ENCODE measurements around the gene FOXB2.

DNA sequence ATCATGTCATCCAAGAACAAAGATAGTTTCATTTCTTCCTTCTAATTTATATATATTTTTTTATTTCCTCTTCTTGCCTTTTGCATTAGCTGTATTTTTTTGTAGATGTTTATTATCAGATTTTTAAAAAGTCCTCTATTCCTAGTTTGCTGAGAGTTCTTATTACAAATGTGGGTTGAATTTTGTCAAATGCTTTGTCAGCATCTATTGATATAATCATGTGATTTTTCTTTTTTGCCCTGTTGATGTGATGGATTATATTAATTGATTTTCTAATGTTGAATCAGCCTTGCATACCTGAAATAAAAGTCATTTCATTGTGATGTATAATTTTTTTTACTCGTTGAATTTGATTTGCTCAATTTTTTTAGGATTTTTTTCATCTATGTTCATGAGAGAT, 46.9 kb downstream of the FOXB2 start:
- TF ChIP-seq, protein P1, sequence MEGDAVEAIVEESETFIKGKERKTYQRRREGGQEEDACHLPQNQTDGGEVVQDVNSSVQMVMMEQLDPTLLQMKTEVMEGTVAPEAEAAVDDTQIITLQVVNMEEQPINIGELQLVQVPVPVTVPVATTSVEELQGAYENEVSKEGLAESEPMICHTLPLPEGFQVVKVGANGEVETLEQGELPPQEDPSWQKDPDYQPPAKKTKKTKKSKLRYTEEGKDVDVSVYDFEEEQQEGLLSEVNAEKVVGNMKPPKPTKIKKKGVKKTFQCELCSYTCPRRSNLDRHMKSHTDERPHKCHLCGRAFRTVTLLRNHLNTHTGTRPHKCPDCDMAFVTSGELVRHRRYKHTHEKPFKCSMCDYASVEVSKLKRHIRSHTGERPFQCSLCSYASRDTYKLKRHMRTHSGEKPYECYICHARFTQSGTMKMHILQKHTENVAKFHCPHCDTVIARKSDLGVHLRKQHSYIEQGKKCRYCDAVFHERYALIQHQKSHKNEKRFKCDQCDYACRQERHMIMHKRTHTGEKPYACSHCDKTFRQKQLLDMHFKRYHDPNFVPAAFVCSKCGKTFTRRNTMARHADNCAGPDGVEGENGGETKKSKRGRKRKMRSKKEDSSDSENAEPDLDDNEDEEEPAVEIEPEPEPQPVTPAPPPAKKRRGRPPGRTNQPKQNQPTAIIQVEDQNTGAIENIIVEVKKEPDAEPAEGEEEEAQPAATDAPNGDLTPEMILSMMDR (IDR thresholded peaks at IDR 0.05), result no peak
- TF ChIP-seq EZH2 (IDR thresholded peaks at IDR 0.05) (no peak), EZH2phosphoT487 (IDR thresholded peaks at IDR 0.05) (no peak)
